DMS53 (cell line): Measurements from ENCODE around the gene ZFTA.
"Not testable (repeated sequence)": the region's sequence is repeated elsewhere in the genome, so short reads cannot be mapped to it uniquely, and the experiment has no call there.

ENCODE experiments used
- DNase-seq: peaks from one replicate; lab custom pipeline; 2025; lab: John Stamatoyannopoulos, UW

The ZFTA gene

GRCh38 chr11:63775191-63775590 lies 6.6 kb upstream of the ZFTA start:
- DNase-seq = no peak

GRCh38 chr11:63771741-63772318 lies 3.3 kb upstream of the ZFTA start:
- not testable (repeated sequence) for DNase-seq

- no peak for DNase-seq
These were observed 2.2 kb upstream of the ZFTA start for GRCh38 chr11:63770763-63771162.

GRCh38 chr11:63769714-63770455 lies 1.3 kb upstream of the ZFTA start:
- DNase-seq = peak; percentile 33

GRCh38 chr11:63769042-63769713 lies 603 bp upstream of the ZFTA start:
- peak; percentile 44 for DNase-seq

- DNase-seq = peak; percentile 67
These were observed 874 bp downstream of the ZFTA start for GRCh38 chr11:63767565-63768236.

- no peak for DNase-seq
These were observed 1.4 kb downstream of the ZFTA start for GRCh38 chr11:63767267-63767564.

GRCh38 chr11:63766531-63767235 lies 1.9 kb downstream of the ZFTA start:
- no peak for DNase-seq

GRCh38 chr11:63765688-63766241 lies 2.8 kb downstream of the ZFTA start:
- DNase-seq = no peak

- peak; percentile 21 for DNase-seq
These were observed 3.6 kb downstream of the ZFTA start for GRCh38 chr11:63764679-63765647.

- DNase-seq = no peak
These were observed 4.3 kb downstream of the ZFTA start for GRCh38 chr11:63764340-63764678.

- DNase-seq = no peak
These were observed 4.9 kb downstream of the ZFTA start for GRCh38 chr11:63763496-63764339.

- DNase-seq = peak; percentile 63
These were observed 5.7 kb downstream of the ZFTA start for GRCh38 chr11:63762654-63763495.

GRCh38 chr11:63761931-63762653 lies 6.5 kb downstream of the ZFTA start:
- peak; percentile 51 for DNase-seq

GRCh38 chr11:63761188-63761587 lies 7.4 kb downstream of the ZFTA start:
- no peak for DNase-seq

GRCh38 chr11:63760487-63761079 lies 8.0 kb downstream of the ZFTA start:
- DNase-seq = no peak

GRCh38 chr11:63756919-63757761 lies 11.4 kb downstream of the ZFTA start:
- no peak for DNase-seq
